ENCODE data around the gene KLF16. TPM values are rescaled to one million over a fixed set of nuclear protein-coding genes. Genes with fewer than 3 reads are reported as not detected.

Gene KLF16
- total and polyA plus RNA-seq, 10 of the 15 experiments (the other 5 are each of a cell fraction or from before 2014, with no cell fraction given), result 0.03 to 41.2 (median 2.6) TPM

- no peak for DNase-seq (ENCODE audit: low read depth, low spot score)
- Histone ChIP-seq H2AFZ (ENCODE audit: control insufficient read depth, low read depth, low read length) (no peak overlapping the region), H3K4me3 (no peak overlapping the region), H3K9me3 (replicated peaks; ENCODE audit: control insufficient read depth, insufficient read depth, low read length) (no peaks in the 10 kb centered on the region), H3K79me2 (ENCODE audit: control insufficient read depth, insufficient read depth, low read length) (no peaks in the 10 kb centered on the region), H3K4me2 (ENCODE audit: control insufficient read depth, insufficient read depth) (no peak overlapping the region), H3K9ac (ENCODE audit: control insufficient read depth, insufficient read depth, low read length) (no peak overlapping the region), H3K27ac (ENCODE audit: control insufficient read depth, insufficient read depth) (no peak overlapping the region), H3K36me3 (ENCODE audit: control insufficient read depth in 2 of 2, insufficient read depth in 2 of 2, low read length in 1 of 2) (no peaks in the 10 kb centered on the region), H3K27me3 (replicated peaks in 1 of 2; ENCODE audit: control insufficient read depth in 2 of 2, insufficient read depth in 2 of 2, low read length in 1 of 2) (no peaks in the 10 kb centered on the region), H3K4me1 (ENCODE audit: control insufficient read depth, insufficient read depth, low read length) (no peaks in the 10 kb centered on the region), H4K20me1 (ENCODE audit: control insufficient read depth, insufficient read depth) (no peaks in the 10 kb centered on the region)
- intact Hi-C loops (cut with micrococcal nuclease; ENCODE audit: unreplicated experiment), result no loop called here
- in situ Hi-C loops (cut with MboI), result no loop called here
- 52% methylated on average over 29 of the region's 30 CpGs for WGBS (ENCODE audit: insufficient coverage, insufficient replicate concordance, low lambda C conversion rate, missing lambda C conversion rate)
- no peak for ATAC-seq
- no peak for TF ChIP-seq NBN (IDR thresholded peaks at IDR 0.05)
- no peak for TF ChIP-seq CHD1 (IDR thresholded peaks at IDR 0.05; ENCODE audit: low read depth, low read length)
- TF ChIP-seq ZBTB4 (CRISPR knock-in tag; IDR thresholded peaks at IDR 0.05), result no peak
- TF ChIP-seq EED (IDR thresholded peaks at IDR 0.05; ENCODE audit: low read depth), result no peak
- TF ChIP-seq SMAD5 (IDR thresholded peaks at IDR 0.05; ENCODE audit: low read depth), result no peak
- TF ChIP-seq PBX3 (IDR thresholded peaks at IDR 0.05; ENCODE audit: insufficient replicate concordance, low read depth, low read length), result no peak
- no peak for TF ChIP-seq POLR2A (IDR thresholded peaks at IDR 0.05; ENCODE audit: low read depth, low read length)
- no peak for TF ChIP-seq MEF2A (IDR thresholded peaks at IDR 0.05; ENCODE audit: insufficient read depth, low read depth, low read length)
- TF ChIP-seq CUX1 (IDR thresholded peaks at IDR 0.05; ENCODE audit: insufficient replicate concordance, low read depth, low read length), result no peak
- TF ChIP-seq TAF1 (IDR thresholded peaks at IDR 0.05; ENCODE audit: borderline replicate concordance, low read depth, low read length), result no peak
- no peak for TF ChIP-seq RB1 (IDR thresholded peaks at IDR 0.05; ENCODE audit: borderline replicate concordance)
- no peak for TF ChIP-seq POLR2AphosphoS5 (IDR thresholded peaks at IDR 0.05; ENCODE audit: low read length)
- CTCF ChIA-PET, result no interaction called here
- no TSS peak for BruUV-seq (replicated peaks)
- POLR2A ChIA-PET, result no interaction called here
- no peak for FAIRE-seq
- SMC1A ChIA-PET (ENCODE audit: uncharacterized antibody, unreplicated experiment), result no interaction called here
- RAD21 ChIA-PET (ENCODE audit: unreplicated experiment), result interaction anchor here (1.4 kb wide), 1 partner anchor 262 kb away, joined by 3 read pairs; no protein-coding TSS in a partner anchor
Observed at GRCh38 chr19:1807695-1808394, 55.5 kb downstream of the KLF16 start.
